Measurements from ENCODE around the gene CLNK.

- no peak for TF ChIP-seq CTCF (IDR thresholded peaks at IDR 0.05)
- no peak for TF ChIP-seq POLR2A (IDR thresholded peaks at IDR 0.05)
Observed at GRCh38 chr4:10460313-10461047, 224.1 kb downstream of the CLNK start.

Data from lower leg skin (tissue), 3 donors.